Upper lobe of right lung (tissue), 1 donor: ENCODE results near the gene NME9. TPM values are rescaled to one million over a fixed set of nuclear protein-coding genes. Genes with fewer than 3 reads are reported as not detected.
A peak's percentile ranks its signal among the peaks of the same experiment; 100 is the strongest.

Experiments used
- ATAC-seq: fragments of 200-7000 bp; cut with Tn5 transposase; one replicate; pipeline ENCODE4 v1.9.1; 2020; ENCODE audit warnings: mild to moderate bottlenecking, moderate library complexity
- DNase-seq: peaks from one replicate; pipeline ENCODE4 v3.0.0-alpha.2; 2020
- H3K27ac ChIP-seq: fragments of 200-600 bp; one replicate; pipeline ENCODE4 v1.8.0; 2022
- H3K27me3 ChIP-seq: fragments of 200-600 bp; one replicate; pipeline ENCODE4 v1.8.0; 2022; ENCODE audit warnings: mild to moderate bottlenecking
- H3K36me3 ChIP-seq: fragments of 200-600 bp; one replicate; pipeline ENCODE4 v1.8.0; 2022
- H3K4me1 ChIP-seq: fragments of 200-600 bp; one replicate; pipeline ENCODE4 v1.8.0; 2022
- H3K4me3 ChIP-seq: fragments of 200-600 bp; one replicate; pipeline ENCODE4 v1.8.0; 2022; ENCODE audit warnings: mild to moderate bottlenecking
- H3K9me3 ChIP-seq: fragments of 200-600 bp; one replicate; pipeline ENCODE4 v1.8.0; 2022
- intact Hi-C: fragments of 100-400 bp; cut with DNase I; formaldehyde crosslinking; loops from one replicate; pipeline ENCODE4 v1.11.0; 2022
- total RNA-seq: library from RNA; stranded (reverse); fragmentation: NEBNext Ultra II Directional; extraction: Animal tissue kit (Norgen Biotek cat#: 25700); gene quantifications from one replicate; pipeline ENCODE4 v1.2.1, GENCODE V29; 2021
- TF ChIP-seq, protein P1 (sequence below): fragments of 200-600 bp; IDR thresholded peaks from one replicate; pipeline ENCODE4 v1.8.0; 2022; ENCODE audit warnings: antibody characterized with exemption
- donor health status: DM: no; HTN: yes; CAD: no; lungs with severe emphysema.

Gene NME9
- total RNA-seq, 1 donor from 2014 or later, result not detected

DNA sequence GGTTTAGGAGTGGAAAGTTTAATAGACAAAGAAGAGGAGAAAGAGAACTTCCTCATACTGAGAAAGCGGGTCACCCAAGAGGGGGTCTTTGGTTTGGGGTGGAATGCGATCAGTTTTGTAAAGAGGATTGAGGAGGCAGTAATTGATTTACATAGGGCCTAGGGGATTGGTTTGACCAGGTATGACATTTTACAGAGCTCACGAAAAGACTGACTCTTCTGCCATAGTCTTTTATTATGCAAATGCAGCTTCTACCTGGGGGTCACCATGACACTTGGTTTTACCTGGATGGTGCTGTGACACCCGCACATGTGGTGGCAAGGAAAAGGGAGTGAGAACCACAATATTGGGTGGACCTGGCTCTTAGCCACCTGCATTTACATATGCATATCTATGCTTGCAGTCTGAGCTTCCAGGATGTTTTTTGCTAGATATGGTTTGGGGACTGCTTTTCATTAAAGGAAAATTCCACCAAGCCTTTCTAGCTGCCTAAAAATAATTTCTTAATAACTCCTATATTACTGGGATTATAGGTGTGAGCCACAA, 6.9 kb upstream of the NME9 start:
- TF ChIP-seq, protein P1, sequence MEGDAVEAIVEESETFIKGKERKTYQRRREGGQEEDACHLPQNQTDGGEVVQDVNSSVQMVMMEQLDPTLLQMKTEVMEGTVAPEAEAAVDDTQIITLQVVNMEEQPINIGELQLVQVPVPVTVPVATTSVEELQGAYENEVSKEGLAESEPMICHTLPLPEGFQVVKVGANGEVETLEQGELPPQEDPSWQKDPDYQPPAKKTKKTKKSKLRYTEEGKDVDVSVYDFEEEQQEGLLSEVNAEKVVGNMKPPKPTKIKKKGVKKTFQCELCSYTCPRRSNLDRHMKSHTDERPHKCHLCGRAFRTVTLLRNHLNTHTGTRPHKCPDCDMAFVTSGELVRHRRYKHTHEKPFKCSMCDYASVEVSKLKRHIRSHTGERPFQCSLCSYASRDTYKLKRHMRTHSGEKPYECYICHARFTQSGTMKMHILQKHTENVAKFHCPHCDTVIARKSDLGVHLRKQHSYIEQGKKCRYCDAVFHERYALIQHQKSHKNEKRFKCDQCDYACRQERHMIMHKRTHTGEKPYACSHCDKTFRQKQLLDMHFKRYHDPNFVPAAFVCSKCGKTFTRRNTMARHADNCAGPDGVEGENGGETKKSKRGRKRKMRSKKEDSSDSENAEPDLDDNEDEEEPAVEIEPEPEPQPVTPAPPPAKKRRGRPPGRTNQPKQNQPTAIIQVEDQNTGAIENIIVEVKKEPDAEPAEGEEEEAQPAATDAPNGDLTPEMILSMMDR, result no peak
- H3K4me3 ChIP-seq, result no peak overlapping the region
- no peaks in the 10 kb centered on the region for H3K4me1 ChIP-seq
- intact Hi-C loops, result no loop called here
- H3K36me3 ChIP-seq, result no peaks in the 10 kb centered on the region
- DNase-seq (no peak), ATAC-seq (no peak)
- H3K9me3 ChIP-seq, result no peaks in the 10 kb centered on the region
- no peaks in the 10 kb centered on the region for H3K27me3 ChIP-seq
- H3K27ac ChIP-seq, result no peak overlapping the region

DNA sequence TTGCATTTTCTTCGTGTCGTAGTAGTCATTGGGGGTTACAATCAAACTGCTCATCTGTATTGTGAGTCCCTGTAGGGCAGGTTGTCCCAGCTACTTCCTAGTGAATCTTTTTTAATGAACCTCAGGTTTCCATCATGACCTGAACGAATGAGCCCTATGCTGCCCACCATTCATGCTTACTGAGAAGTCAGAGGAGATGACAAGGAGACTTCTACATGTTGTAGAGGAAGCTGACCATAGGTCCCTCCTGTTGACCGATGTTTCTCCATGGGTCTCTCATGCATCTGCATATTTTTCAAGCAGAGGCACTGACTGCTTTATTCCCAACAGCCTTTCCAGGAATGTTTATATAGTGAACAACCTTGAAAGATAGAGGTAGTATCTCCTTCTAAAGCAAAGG, 5.0 kb upstream of the NME9 start:
- H3K4me1 ChIP-seq, result no peaks in the 10 kb centered on the region
- H3K4me3 ChIP-seq, result no peak overlapping the region
- ATAC-seq, result no peak
- DNase-seq, result no peak
- TF ChIP-seq, protein P1, result no peak
- no peaks in the 10 kb centered on the region for H3K36me3 ChIP-seq
- no peak overlapping the region for H3K27ac ChIP-seq
- intact Hi-C loops, result no loop called here
- H3K9me3 ChIP-seq, result no peaks in the 10 kb centered on the region
- H3K27me3 ChIP-seq, result no peaks in the 10 kb centered on the region

DNA sequence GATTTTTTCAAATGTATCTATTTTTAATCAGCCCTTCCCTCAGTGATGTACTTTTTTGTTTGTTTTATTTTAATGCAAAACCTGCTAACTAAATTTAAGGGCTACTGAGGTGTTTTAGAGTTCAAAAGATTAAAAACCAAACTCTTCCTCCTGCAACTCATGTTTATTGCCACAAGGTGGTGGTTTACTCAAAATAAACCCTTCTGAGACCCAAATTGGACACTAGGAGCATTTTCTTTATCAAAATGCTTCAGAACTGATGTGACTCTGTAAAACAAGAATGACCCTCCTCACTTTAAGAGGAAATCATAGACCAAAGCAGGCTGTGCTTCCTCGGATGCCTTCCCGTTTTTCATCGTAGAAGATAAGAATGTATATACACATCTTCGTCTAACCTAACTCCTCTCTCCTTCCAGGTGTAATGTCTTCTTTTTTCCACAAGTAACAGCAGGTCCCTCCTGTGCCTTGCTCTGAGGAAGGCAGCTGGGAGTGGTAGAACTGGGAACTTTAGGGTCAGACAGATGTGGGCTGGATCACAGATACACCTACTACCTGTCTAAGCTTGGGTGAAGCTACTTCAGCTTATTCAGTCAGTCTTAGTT, 2.9 kb upstream of the NME9 start:
- TF ChIP-seq, protein P1, result peak; percentile 65
- no peaks in the 10 kb centered on the region for H3K9me3 ChIP-seq
- DNase-seq (no peak), ATAC-seq (no peak)
- H3K27ac ChIP-seq, result no peak overlapping the region
- intact Hi-C loops, result no loop called here
- no peak overlapping the region for H3K4me3 ChIP-seq
- no peaks in the 10 kb centered on the region for H3K36me3 ChIP-seq
- H3K4me1 ChIP-seq, result peaks cover 8% of the 10 kb centered on the region
- H3K27me3 ChIP-seq, result no peaks in the 10 kb centered on the region

DNA sequence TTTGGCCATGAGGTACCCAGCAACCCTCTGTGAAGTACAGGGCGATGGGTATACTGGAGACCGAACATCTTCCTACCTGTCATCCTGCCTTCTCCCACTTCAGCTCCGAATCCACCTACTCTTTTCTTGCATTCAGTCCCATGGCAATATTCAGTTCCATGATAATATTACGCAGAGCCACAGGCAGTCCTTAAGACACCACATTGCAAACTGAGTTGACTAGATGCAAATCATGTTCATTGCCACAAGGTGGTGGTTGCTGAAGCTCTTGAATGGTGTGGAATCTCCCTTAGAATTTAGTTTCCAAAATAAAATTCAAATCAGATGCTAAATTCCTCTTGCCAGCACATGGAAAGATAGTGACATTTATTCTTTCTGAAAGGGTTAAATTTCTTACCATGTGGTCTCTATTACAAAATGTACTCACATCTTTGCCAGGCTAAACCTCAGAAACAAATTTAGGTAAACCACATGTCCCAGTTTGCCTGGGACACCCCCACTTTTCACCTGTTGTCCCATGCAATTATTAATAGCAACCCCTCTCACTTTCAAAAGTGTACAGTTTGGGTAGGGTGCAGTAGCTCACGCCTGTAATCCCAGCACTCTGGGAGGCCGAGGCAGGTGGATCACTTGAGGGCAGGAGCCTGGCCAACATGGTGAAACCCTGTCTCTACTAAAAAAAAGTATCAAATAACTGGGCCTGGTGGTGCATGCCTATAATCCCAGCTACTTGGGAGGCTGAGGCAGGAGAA, 1.7 kb upstream of the NME9 start:
- H3K4me1 ChIP-seq, result peaks cover 8% of the 10 kb centered on the region
- ATAC-seq, result no peak
- DNase-seq, result no peak
- no peak overlapping the region for H3K27ac ChIP-seq
- no peaks in the 10 kb centered on the region for H3K27me3 ChIP-seq
- H3K9me3 ChIP-seq, result no peaks in the 10 kb centered on the region
- H3K36me3 ChIP-seq, result no peaks in the 10 kb centered on the region
- intact Hi-C loops, result no loop called here
- TF ChIP-seq, protein P1, result peak; percentile 9
- no peak overlapping the region for H3K4me3 ChIP-seq

DNA sequence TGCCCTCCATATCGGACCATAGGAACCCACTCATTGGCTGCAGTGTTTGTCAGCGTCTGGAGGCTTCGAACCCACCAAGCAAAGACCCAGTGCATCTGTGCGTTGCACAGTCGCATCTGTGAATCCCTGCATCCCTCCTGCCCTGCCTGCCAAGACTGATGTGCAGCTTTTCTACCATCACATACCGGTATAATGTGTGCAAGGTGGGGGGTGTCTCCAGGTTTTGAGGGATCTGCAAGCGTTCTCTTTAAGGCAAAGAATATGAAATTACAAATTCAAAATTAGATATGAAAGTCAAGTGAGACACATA, 288 bp upstream of the NME9 start:
- peak overlapping the region; percentile 66 for H3K27ac ChIP-seq
- intact Hi-C loops, result no loop called here

More for the DNA sequence above, 288 bp upstream of the NME9 start:
- DNase-seq, result no peak
- H3K4me3 ChIP-seq, result peak overlapping the region; percentile 83
- no peak for ATAC-seq
- peaks cover 8% of the 10 kb centered on the region for H3K4me1 ChIP-seq
- TF ChIP-seq, protein P1, result no peak
- no peaks in the 10 kb centered on the region for H3K36me3 ChIP-seq
- H3K27me3 ChIP-seq, result no peaks in the 10 kb centered on the region
- no peaks in the 10 kb centered on the region for H3K9me3 ChIP-seq
